ENCODE data around the gene NPL.

NPL gene, protein sequence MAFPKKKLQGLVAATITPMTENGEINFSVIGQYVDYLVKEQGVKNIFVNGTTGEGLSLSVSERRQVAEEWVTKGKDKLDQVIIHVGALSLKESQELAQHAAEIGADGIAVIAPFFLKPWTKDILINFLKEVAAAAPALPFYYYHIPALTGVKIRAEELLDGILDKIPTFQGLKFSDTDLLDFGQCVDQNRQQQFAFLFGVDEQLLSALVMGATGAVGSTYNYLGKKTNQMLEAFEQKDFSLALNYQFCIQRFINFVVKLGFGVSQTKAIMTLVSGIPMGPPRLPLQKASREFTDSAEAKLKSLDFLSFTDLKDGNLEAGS

DNA sequence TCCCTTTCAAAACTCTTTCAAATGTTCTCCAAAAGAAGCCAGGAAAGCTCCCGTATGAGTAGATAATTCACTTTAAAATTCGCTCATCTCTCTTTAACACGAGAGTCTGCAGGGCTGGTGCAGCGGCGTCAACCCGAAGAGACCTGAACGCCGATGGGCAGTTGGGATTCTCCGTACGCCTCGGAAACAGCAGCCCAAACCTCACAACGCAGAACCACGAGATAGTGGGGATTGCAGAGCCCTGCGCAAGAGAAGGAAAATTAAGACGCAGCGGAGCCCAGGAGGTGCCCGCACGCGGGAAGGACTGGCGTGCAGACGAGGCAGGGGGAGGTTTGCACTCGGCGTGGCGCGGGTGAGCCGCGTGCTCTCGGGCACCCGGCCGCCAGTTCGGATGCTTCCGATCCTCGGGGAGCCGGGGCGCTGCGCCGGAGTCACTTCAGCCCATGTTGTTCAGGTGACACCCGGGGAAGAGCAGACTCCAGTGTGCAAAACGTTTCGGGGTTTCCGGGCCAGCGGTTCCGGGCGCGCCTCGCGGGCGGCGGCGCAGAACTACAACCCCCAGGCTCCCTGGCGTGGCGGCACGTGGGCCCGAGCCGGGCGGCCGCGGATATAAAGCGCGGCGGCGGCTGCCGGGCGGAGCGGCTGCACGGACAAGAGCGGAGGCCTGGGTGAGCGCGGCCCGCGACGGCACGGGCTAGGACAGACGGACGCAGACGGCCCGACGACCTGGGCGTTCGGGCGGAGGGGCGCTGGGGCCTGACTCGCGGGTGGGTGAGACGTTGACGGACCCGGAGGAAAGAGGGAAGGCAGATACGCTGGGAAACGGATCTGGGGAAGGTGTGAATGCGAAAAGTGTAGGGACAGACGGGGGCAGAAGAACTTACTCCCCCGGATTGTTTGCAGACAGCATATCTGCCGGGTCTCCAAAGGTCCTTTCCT lies at the start of gene NPL:
Gene NPL, plus strand, starts transcription at position 636 of the 939 bp plus-strand sequence. CDS start 4,599 bp downstream, outside the sequence.
- DNase-seq (ENCODE audit: low spot score): peak; percentile 72

DNA sequence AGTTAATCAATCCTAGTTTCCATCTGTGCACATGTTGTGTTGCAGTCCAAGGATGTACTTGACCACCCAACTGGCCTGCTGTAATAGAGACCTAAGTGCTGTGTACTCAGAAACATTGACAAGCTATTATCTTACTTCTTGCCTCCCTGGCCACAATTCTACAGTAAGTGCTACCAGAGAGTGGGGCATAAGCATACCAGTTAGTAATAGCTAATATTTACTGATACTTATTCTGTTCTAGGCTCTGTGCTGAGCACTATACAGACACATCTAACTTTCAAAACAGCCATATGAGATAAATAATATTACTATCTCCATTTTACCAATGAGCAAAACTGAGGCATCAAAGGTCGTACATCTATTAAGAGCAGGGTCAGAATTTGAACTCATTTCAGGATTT lies 49.5 kb upstream of the NPL start:
- DNase-seq (ENCODE audit: low spot score): no peak

- no peak for DNase-seq (ENCODE audit: low spot score)
Observed at GRCh38 chr1:182742780-182743179, 46.8 kb upstream of the NPL start.

- DNase-seq (ENCODE audit: low spot score): peak; percentile 35
Observed at GRCh38 chr1:182752077-182752988, 37.2 kb upstream of the NPL start.

GRCh38 chr1:182754087-182754486 lies 35.5 kb upstream of the NPL start:
- DNase-seq (ENCODE audit: low spot score): no peak

DNA sequence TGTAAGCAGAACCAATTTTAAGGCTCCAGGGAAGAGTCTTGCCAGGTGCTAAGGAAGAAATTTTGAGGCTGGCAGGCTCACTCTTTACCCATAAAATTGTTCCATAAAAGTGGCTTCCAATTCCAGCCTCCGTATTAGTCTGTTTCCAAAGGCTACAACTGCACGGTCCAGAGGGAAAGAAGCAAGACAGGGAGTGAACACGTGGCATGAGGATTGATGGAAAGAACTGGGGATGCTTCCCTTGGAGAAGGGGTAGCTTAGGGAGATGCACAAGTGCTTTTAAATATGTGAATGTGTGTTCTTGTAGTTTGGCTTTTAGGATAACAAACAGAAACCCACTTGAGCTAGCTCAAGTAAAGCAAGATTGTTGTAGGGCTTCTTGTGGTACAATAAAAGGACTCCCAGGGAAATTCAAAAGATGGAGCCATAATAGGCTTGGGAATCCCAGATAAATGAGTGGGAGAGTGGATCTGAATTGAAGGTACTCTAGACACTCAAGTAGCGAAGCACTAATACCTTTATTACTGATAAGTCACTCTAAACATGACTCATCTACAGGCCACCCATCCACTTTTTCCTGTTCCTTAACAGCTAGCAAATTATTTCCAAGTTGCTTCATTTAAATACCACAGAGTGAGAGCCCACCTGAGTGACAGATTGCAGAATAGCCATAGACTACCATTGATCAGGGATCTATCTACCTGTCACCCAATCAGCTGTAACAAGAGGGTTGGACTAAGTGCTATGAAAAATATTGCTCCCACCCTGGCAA lies 34.8 kb upstream of the NPL start:
- DNase-seq (ENCODE audit: low spot score): no peak

DNA sequence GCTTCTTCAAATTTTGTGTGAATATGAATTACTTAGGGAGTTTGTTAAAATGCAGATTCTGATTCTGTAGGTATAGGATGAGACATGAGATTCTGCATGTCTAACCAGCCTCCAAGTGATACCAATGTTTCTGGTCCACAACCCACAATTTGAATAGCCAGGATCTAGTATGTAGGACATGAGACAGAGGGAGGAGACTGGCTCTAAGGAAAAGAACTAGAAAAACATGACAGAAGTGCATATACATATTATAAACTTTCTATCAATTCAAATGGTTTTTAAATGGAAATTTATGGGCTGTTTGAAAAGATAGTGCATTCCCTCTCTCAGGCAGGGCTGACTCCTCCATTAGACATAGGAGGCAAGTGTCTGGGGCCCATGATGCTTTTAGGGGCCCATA lies 33.9 kb upstream of the NPL start:
- DNase-seq (ENCODE audit: low spot score): no peak

DNA sequence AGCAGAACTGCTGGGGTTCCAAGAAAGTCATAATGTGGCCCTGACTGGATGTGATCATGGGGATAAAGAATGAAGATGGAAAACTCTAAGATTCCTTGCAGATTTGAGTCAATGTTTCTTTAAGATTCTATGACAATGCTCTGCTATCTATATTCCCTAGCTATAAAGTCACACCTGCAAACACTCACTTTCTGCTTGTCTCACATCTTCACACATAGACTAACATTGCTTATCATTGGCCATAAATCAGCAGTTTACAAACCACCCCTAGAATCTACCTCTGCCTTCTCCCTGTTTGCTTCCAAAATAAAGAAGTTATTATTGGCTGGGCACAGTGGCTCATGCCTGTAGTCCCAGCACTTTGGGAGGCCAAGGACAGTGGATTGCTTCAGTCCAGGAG lies 33.1 kb upstream of the NPL start:
- no peak for DNase-seq (ENCODE audit: low spot score)

GRCh38 chr1:182761396-182762395 lies 27.9 kb upstream of the NPL start:
- no peak for DNase-seq (ENCODE audit: low spot score)

DNA sequence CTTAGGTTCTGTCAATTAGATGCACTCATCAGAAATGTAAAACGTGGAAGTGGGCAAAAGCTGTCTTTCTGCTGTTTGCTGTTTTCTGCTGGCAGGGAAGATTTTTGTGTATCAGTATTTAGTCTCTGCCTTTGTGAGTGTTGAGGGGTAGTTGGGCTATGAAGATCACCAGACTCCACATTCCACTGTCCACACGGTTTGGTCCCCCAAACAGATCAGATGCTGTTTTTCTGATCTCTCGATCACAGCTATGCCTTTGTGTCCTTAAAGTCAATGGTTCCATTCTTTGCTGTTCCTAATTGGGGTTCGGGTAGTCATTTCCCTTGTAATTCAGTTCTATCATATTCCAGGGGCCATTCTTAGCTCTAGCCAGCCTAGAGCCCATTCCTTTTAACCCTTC lies 27.0 kb upstream of the NPL start:
- no peak for DNase-seq (ENCODE audit: low spot score)

DNA sequence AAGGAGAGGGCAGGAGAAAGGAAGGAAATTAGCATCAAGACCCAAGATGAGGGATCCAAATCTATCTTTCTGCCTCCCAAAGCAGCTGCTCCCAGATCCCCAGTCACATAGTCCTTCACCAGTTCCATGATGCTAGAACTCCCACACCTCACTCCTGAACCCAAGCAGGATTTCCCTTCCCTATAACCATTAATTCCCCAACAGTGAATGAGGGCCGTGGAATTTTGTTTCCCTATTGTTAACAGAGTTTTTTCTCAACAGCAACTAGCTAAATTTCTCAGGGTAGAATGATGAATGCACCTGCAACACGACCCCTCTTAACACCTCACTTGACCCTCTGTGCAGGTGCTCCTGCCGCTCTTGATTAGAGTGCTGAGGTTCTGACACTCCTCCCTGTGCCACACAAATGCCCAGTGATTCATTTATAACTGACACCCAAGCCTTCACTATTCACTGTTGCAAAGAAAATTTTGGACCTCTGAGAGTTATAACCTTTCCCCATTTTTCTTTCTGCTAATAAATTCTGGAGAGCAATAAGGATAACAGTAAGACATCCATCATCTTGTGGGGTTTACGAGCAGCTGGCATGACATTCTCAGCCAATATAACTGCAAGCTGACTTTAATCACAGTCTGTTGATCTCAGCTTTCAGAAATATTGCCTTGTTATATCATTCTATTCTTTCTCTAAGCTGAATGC lies 25.4 kb upstream of the NPL start:
- no peak for DNase-seq (ENCODE audit: low spot score)

GRCh38 chr1:182765391-182765790 lies 24.2 kb upstream of the NPL start:
- no peak for DNase-seq (ENCODE audit: low spot score)

DNA sequence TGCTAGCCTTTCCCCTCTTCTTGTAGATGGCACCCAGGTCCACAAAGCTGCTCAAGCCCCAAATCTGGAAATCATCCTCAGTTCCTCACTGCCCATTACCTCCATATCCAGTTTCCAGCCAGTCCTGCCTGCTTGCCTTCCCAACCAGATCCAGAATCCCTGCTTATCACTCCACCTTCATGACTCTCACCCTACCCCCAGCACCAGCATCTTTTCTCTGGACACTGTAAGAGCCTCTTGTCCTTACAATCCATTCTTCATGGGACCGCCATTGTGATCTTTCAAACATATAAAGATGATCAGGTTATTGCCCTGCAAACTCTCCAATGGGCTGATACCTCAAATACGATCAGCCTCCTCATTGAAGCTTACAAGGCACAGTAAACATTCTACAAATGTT lies 23.5 kb upstream of the NPL start:
- no peak for DNase-seq (ENCODE audit: low spot score)

- no peak for DNase-seq (ENCODE audit: low spot score)
Observed at GRCh38 chr1:182766881-182767645, 22.5 kb upstream of the NPL start.

GRCh38 chr1:182768963-182769362 lies 20.6 kb upstream of the NPL start:
- no peak for DNase-seq (ENCODE audit: low spot score)

GRCh38 chr1:182770232-182770631 lies 19.3 kb upstream of the NPL start:
- no peak for DNase-seq (ENCODE audit: low spot score)

DNA sequence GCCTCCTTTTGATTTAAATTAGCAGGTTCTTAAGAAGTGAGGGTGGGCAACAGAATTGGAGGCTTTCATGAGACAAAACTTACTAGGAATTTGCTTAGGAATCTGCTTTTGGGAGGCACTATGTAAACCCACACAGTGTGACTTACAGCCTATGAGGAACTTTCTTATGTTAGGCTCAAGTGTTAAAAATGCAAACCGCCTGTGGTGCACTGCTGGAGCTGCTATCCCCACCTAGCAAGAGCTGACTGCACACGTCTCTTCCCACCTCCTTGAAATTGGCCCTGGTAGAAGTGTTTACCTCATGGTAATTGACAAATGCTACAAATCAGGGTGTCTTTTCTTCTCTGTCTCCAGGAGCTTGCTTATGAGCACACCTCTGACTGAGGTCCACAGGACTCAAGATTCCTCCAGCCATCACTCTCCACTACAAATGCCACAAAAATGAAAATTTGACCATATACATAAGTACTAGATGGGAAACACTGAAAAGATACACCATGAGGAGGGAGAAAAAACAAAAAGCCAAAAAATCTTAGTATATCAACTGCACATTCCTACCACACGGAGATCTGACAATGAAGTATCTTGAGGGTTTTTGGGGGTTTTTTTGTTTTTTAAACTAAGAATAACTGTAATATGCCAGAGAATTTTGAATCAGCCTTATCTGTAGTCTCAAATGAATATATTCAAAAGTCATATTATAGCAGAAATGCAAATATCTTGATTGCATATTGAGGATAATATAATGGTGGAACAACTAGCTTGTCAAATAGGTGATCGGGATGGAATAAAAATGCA lies 18.2 kb upstream of the NPL start:
- DNase-seq (ENCODE audit: low spot score): no peak

DNA sequence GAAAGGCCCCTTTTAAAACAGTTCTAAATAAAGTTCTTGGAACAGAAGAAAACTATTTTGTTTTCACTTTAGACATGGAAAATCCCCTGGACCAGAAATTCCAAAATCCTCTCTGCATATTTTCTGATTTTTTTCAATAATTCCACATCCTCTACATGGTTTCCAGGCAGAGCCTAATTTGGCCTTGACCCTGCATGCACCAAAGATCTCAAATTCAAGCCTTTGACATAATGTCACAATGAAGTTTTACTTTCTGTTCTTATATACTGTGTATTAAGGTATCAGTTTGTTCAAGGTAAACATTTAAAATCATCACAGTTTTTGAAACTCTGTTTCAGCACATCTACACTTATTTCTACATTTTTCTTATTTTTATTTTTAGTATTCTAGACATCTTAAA lies 12.2 kb upstream of the NPL start:
- DNase-seq (ENCODE audit: low spot score): no peak

Data from COLO829 (cell line).